ENCODE results near the gene SLC39A13.

The SLC39A13 gene

DNA sequence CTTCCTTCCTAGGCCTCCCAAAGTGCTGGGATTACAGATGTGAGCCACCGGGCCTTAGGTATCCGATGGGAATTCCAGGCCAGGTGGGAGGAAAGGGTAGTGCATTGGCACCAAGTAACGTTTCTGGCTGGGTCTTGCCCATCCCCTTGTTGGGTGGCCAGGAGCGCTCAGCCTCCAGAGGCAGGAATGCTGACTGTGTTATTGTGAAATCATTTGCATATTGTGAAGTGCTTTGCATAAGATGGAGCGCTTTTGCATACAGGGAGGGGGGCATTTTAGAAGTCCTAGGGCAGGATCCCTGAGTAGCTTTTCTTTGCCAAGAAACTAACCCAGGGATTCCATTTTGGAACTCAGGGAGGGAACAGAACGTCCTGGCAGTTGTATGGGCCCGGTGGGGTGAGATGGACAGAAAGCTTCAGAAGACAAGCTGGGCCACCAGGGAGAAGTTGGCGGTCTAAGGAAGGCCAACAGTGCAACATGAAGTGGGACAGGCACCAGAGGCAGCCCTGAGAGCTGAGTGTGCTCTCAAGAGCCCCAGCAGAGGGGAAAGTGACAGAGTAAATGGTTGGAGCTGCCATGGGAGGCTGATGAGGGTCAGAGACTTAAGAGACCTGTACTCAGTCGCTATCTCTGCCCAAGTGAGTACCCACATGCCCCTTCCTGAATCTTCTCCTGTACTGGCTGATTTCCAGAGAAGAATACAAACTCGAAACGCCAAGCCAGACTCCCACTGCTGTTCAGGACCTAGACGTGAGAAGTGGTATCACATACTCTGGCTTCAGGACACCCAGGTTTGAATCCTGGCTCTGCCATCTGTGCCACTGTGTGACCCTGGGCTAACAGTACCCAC lies 1.3 kb upstream of the SLC39A13 start:
- peak; percentile 56 for DNase-seq

DNA sequence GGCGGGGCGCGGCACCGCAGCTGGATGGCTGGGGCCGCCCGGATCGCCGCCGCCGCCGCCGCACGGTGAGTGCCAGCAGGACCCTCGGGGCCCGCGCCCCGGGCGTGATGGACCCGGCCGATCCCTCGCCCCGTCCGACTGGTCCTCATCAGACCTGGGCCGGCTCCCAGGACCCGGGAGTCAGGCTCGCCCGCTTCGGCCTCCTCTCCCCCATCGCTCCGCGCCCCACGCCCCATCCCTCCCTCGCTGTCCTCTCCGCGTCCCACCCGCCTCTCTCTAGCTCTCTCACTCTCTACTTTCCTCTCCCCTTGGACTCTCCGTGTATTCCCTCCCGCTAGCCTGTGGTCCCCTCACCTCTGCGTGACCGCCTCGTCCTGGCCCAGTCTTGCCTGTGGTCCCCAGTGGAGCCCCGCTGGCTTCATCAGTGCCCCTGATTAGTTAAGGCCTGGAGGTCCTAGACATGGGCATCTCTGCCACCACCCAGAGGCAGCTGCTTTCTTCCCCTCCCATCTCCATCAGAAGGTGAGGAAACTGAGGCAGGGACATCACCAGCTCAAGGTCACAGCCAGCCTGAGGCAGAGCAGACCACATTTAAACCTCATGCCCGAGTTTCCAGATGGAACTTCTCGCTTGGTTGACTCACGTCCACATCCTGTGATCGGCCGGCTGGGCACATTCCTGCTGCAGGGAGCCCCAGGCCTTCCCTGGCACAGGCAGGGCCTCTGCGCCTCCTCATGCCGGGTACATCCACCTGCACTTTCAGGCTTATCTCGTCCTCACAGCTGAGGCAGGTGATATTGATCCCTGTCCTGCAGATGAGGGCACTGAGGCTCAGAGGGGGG lies 429 bp downstream of the SLC39A13 start:
- DNase-seq: peak; percentile 59

DNA sequence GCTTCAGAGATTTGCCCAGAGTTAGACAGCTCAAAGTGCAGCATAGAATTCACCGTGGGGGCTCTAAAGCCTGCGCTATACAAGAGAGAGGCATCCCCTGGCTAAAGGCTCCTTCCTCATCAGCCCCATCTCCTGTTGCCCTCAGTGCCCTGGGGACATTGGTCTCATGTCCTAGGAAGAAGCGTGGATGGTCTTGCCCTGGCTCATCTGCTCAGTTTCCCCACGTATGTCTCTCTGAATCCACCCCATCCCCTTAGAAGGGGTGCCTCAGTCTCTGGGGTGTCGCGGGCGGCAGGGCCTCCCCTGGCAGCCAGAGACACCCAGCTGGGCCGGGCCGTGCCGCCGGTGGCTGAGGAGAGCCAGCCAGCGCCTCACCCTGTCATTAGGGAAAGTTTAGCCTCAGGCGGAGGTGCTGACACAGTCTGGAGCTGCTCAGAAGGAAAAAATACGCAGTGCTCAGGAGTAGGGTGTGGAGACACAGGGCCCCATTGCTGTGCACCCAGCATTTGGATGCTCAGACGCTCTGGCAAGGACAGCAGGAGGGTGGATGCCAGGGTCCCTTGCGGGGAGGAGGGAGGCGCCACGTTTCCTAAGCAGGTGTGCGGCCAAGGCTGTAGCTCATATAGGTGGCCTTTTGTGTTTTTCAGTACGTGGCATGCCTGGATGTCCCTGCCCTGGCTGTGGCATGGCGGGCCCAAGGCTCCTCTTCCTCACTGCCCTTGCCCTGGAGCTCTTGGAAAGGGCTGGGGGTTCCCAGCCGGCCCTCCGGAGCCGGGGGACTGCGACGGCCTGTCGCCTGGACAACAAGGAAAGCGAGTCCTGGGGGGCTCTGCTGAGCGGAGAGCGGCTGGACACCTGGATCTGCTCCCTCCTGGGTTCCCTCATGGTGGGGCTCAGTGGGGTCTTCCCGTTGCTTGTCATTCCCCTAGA lies 1.3 kb downstream of the SLC39A13 start:
- no peak for DNase-seq

DNA sequence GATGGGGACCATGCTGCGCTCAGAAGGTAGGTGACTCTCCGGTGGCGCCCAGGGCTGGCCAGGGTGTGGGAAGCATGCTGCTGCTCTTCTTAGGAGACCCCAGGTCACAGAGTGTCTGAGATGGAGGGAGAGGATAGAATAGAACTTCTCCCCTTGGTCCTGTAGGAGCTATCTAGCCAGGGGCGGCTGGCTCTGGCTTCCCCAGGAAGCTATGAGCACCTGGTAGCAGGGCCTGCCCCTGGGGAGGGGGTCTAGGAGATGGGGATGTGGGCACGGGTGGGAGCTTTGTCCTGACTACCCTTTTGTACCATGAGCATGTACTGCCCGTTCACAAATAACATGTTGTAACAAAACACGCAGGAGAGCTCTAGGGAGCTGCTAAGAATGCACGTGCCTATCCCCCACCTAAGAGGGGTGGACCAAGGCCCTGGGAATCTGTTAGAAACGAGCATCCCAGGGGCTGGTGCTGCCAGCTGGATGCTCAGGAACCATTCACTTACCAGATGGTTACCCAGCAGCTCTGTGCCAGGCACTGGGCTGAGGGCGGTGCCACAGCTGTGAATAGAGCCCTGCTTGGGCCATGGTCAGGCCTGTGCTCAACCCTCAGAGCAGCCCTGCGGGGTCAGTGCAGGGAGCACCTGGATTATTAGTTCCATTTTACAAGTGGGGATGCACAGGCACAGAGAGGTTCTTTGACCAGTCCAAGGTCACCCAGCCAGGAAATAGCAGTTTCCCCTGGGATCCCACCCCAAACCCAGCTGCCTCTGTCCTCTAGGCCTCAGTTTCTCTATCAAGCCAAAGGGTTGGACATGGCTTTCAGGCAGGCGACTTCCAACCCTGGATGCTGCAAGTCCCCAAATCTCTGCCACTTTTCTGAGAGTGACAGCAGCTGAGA lies 2.2 kb downstream of the SLC39A13 start:
- DNase-seq: no peak

GRCh38 chr11:47411884-47412746 lies 3.7 kb downstream of the SLC39A13 start:
- DNase-seq: peak; percentile 83

DNA sequence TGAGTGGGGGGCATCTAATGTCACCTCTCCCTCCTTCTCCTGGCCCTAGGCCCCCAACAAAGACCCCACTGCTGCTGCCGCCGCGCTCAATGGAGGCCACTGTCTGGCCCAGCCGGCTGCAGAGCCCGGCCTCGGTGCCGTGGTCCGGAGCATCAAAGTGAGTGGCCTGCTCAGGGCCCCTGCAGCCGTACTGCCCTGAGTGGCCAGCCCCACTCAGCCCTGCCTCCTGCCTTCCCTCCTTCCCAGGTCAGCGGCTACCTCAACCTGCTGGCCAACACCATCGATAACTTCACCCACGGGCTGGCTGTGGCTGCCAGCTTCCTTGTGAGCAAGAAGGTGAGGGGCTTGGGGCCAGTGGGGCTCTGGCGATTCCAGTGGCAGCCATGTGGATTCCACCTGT lies 5.0 kb downstream of the SLC39A13 start:
- DNase-seq: no peak

- DNase-seq: no peak
Measured at GRCh38 chr11:47413908-47414684, 5.7 kb downstream of the SLC39A13 start.

- DNase-seq: no peak
Measured at GRCh38 chr11:47414685-47415070, 6.3 kb downstream of the SLC39A13 start.

DNA sequence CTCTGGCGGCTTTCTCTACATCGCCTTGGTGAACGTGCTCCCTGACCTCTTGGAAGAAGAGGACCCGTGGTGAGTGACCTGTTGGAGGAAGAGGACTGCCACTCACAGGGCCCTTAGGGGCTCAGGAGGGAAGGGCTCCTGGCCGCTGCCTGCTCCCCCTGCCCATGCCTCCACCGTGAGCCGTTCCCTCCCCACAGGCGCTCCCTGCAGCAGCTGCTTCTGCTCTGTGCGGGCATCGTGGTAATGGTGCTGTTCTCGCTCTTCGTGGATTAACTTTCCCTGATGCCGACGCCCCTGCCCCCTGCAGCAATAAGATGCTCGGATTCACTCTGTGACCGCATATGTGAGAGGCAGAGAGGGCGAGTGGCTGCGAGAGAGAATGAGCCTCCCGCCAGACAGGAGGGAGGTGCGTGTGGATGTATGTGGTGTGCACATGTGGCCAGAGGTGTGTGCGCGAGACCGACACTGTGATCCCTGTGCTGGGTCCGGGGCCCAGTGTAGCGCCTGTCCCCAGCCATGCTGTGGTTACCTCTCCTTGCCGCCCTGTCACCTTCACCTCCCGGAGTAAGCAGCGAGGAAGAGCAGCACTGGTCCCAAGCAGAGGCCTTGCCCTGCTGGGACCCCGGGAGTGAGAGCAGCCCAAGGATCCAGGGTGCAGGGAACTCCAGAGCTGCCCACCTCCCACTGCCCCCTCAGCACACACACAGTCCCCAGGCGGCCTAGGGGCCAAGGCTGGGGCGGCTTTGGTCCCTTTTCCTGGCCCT lies 6.9 kb downstream of the SLC39A13 start:
- DNase-seq: no peak

GRCh38 chr11:47415949-47416472 lies 7.6 kb downstream of the SLC39A13 start:
- peak; percentile 56 for DNase-seq

- no peak for DNase-seq
Measured at GRCh38 chr11:47417712-47418111, 9.3 kb downstream of the SLC39A13 start.

GRCh38 chr11:47418454-47419259 lies 10.3 kb downstream of the SLC39A13 start:
- DNase-seq: no peak

DNA sequence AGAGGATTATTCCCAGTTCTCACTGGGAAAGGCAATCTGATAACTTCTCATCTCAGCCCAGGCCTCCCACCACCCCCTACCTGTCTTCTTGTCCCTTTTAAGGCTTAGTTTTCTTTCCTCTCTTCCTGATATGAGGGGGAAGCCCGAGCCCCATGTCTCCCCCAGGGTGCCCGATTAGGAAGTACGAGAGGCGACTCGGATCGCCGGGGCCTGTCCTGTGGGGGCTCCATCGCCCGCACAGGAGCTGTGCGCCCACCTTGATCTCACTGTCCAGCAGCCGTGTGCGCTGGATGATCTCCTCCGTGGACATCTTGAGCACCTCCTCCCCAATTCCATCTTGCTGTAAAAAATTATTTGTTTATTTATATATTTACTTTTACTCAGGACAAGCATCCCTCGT lies 17.2 kb downstream of the SLC39A13 start:
- DNase-seq: peak; percentile 61

- peak; percentile 99 for DNase-seq
Measured at GRCh38 chr11:47426062-47426956, 17.9 kb downstream of the SLC39A13 start, which contains the start of gene PSMC3. TSS of gene PSMC3 (minus strand) at chr11:47426439. CDS start at chr11:47426279, 160 bp downstream.

- no peak for DNase-seq
Measured at GRCh38 chr11:47430524-47430923, 22.1 kb downstream of the SLC39A13 start.

DNA sequence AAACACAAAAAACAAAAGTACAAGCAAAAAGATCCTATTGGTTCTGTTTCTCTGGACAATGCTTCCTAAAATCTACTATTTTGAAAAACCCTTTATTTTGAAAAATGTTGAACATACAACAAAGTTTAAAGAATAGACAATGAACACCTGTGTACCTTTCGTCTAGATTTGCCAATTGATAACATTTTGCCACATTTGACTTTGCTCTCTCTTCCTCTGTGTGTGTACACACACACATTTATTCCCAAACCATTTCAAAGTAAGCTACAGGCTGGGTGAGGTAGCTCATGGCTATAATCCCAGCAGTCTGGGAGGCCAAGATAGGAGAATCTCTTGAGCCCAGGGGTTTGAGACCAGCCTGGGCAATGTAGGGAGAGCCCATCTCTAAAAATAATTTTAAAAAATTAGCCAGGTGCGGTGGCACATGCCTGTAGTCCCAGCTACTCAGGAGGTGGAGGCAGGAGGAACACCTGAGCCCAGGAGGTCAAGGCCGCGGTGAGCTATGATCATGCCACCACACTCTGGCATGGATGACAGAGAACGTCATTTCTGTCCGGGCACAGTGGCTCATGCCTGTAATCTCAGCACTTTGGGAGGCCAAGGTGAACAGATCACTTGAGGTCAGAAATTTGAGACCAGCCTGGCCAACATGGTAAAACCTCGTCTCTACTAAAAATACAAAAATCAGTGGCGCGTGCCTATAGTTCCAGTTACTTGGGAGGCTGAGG lies 23.1 kb downstream of the SLC39A13 start:
- DNase-seq: no peak

All from activated CD8-positive, alpha-beta memory T cell treated with anti-CD3 and anti-CD28 coated beads, Interleukin-2, amount 50 U/mL, for 48 hours (primary cell).